Neural cell (in vitro differentiated cells): Measurements from ENCODE around the gene CFAP99. TPM values are rescaled to one million over a fixed set of nuclear protein-coding genes. Genes with fewer than 3 reads are reported as not detected.

Source experiments
- H2AFZ ChIP-seq: fragments of 200-600, 300-800 bp; sonication (generic), shearing (Covaris generic); 2 replicates; pipeline ENCODE4 v1.6.0; 2014; ENCODE audit warnings: low read depth, mild to moderate bottlenecking, antibody characterized with exemption, low read length, moderate library complexity
- H3F3A ChIP-seq: fragments of 200-600 bp; shearing (Covaris generic); 2 replicates; pipeline ENCODE4 v1.6.1; 2016; ENCODE audit warnings: mild to moderate bottlenecking, moderate library complexity, mixed read lengths, antibody characterized with exemption, low read length; ENCODE audit not compliant: insufficient read depth, poor library complexity, severe bottlenecking
- H3K27ac ChIP-seq: fragments of 200-600, 300-800 bp; sonication (generic), shearing (Covaris generic); 2 replicates; pipeline ENCODE4 v1.5.1; 2014; ENCODE audit warnings: mild to moderate bottlenecking, low read length, moderate library complexity
- H3K27me3 ChIP-seq: fragments of 300-800, 200-600 bp; sonication (generic), shearing (Covaris generic); 2 replicates; pipeline ENCODE4 v1.6.0; 2014; ENCODE audit warnings: mild to moderate bottlenecking, low read depth, low read length, moderate library complexity; ENCODE audit not compliant: insufficient read depth
- H3K36me3 ChIP-seq: fragments of 300-800, 200-600 bp; sonication (generic), shearing (Covaris generic); 2 replicates; pipeline ENCODE4 v1.5.1; 2014; ENCODE audit warnings: mild to moderate bottlenecking, antibody characterized with exemption, low read length, moderate library complexity; ENCODE audit not compliant: insufficient read depth
- H3K4me2 ChIP-seq: fragments of 300-800, 200-600 bp; sonication (generic), shearing (Covaris generic); 2 replicates; pipeline ENCODE4 v1.6.0; 2014; ENCODE audit warnings: mild to moderate bottlenecking, low read length
- H3K4me3 ChIP-seq: fragments of 300-800, 200-600 bp; sonication (generic), shearing (Covaris generic); 2 replicates; pipeline ENCODE4 v1.5.1; 2014; ENCODE audit warnings: mild to moderate bottlenecking, low read length, moderate library complexity
- H3K79me2 ChIP-seq: fragments of 200-600 bp; shearing (Covaris generic); replicated peaks from 2 replicates; pipeline ENCODE4 v1.6.0; 2014; ENCODE audit warnings: mild to moderate bottlenecking, low read length, moderate library complexity; ENCODE audit not compliant: insufficient read depth
- H3K9ac ChIP-seq: fragments of 300-800, 200-600 bp; sonication (generic), shearing (Covaris generic); 2 replicates; pipeline ENCODE4 v1.6.1; 2016; ENCODE audit warnings: mild to moderate bottlenecking, low read length, mixed read lengths
- H3K9me2 ChIP-seq: fragments of 200-600 bp; shearing (Covaris generic); 2 replicates; pipeline ENCODE4 v1.6.1; 2016; ENCODE audit warnings: mild to moderate bottlenecking, low read length, mixed read lengths; ENCODE audit not compliant: insufficient read depth
- H3K9me3 ChIP-seq: fragments of 200-600, 300-800 bp; sonication (generic), shearing (Covaris generic); 2 replicates; pipeline ENCODE4 v1.6.1; 2016; ENCODE audit warnings: mild to moderate bottlenecking, mixed run types, low read length, moderate library complexity, mixed read lengths
- H4K20me1 ChIP-seq: fragments of 200-600 bp; shearing (Covaris generic); 2 replicates; pipeline ENCODE4 v1.6.1; 2016; ENCODE audit warnings: mild to moderate bottlenecking, mixed run types; ENCODE audit not compliant: insufficient read depth
- EP300 ChIP-seq: fragments of 450-650 bp; conservative IDR thresholded peaks from 2 replicates; pipeline ENCODE4 v1.6.1; 2014; ENCODE audit warnings: antibody characterized with exemption, mild to moderate bottlenecking, moderate library complexity; ENCODE audit not compliant: poor library complexity, severe bottlenecking
- EZH2 ChIP-seq: fragments of 200-600, 300-800 bp; shearing (Covaris generic), sonication (generic); IDR thresholded peaks from 2 replicates; pipeline ENCODE4 v1.6.1; 2014; ENCODE audit warnings: antibody characterized with exemption, low read length, borderline replicate concordance, mild to moderate bottlenecking; ENCODE audit not compliant: insufficient read depth, poor library complexity, severe bottlenecking
- MXI1 ChIP-seq: fragments of 450-650 bp; conservative IDR thresholded peaks from 2 replicates; pipeline ENCODE4 v1.6.1; 2014; ENCODE audit warnings: antibody characterized with exemption, mild to moderate bottlenecking; ENCODE audit not compliant: poor library complexity, severe bottlenecking
- POLR2AphosphoS5 ChIP-seq: IDR thresholded peaks from 2 replicates; pipeline ENCODE4 v1.6.1; 2012
- RAD21 ChIP-seq: fragments of 450-650 bp; conservative IDR thresholded peaks from 2 replicates; pipeline ENCODE4 v1.6.1; 2014; ENCODE audit warnings: antibody characterized with exemption, mild to moderate bottlenecking, moderate library complexity
- SMC3 ChIP-seq: fragments of 450-650 bp; conservative IDR thresholded peaks from 2 replicates; pipeline ENCODE4 v1.6.1; 2014; ENCODE audit warnings: antibody characterized with exemption, mild to moderate bottlenecking, moderate library complexity; ENCODE audit not compliant: poor library complexity
- TAF1 ChIP-seq: IDR thresholded peaks from 2 replicates; pipeline ENCODE4 v1.6.1; 2012; ENCODE audit warnings: low read depth
- polyA plus RNA-seq: library from polyadenylated mRNA; depleted of rRNA; stranded (reverse); fragments of >200 nt; gene quantifications from 2 replicates; pipeline ENCODE4 v1.2.3, GENCODE V29; 2014
- TF ChIP-seq, protein P1 (sequence below): IDR thresholded peaks from 2 replicates; pipeline ENCODE4 v1.6.1; 2012; ENCODE audit warnings: borderline replicate concordance
- TF ChIP-seq, protein P2 (sequence below): fragments of 450-650 bp; IDR thresholded peaks from 2 replicates; pipeline ENCODE4 v1.5.1; 2014; ENCODE audit warnings: antibody characterized with exemption, mild to moderate bottlenecking, moderate library complexity; ENCODE audit not compliant: poor library complexity, severe bottlenecking

Gene CFAP99
- polyA plus RNA-seq, 1 donor from 2014 or later, result not detected

DNA sequence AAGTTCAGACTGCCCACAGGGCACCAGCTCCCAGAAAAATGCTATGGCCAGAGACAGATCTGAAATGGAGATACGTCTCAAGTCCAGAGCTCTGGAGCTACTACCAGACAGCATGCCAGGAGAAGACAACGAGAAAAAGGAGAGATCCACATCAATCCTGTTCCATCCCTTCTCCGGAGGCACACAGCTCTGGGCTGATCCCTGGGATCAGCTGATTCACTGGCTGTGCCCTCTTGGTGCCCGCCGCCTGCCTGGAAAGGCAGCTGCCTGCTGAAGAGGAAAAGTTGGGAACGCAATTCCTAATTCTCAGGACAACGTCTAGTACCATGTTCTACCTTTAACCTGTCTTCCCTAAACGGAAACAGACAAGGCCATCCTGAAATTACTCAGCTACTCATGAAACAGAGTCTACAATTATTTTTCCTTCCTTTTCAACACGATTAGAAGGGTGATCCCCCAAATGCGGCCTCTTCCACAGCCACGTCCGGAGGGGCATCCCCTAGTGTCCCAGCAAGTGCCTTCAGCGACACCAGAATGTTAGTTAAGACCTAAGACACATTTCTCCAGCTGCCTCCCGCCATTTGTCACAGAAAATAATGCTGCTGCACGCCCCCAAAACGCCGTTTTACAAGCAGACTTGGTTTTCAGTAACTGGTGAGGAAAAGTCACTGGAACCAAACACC is 2.7 kb upstream of the CFAP99 start:
- Histone ChIP-seq H3K9me3 (no peaks in the 10 kb centered on the region), H3K4me3 (peak overlapping the region; percentile 68), H3K79me2 (no peaks in the 10 kb centered on the region), H3K27ac (no peak overlapping the region), H3K36me3 (no peaks in the 10 kb centered on the region), H2AFZ (no peak overlapping the region), H3K27me3 (peaks cover 87% of the 10 kb centered on the region), H3K9me2 (no peaks in the 10 kb centered on the region), H4K20me1 (no peaks in the 10 kb centered on the region), H3K4me2 (no peak overlapping the region), H3F3A (no peaks in the 10 kb centered on the region), H3K9ac (no peak overlapping the region)
- TF ChIP-seq SMC3, result no peak
- TF ChIP-seq, protein P1, sequence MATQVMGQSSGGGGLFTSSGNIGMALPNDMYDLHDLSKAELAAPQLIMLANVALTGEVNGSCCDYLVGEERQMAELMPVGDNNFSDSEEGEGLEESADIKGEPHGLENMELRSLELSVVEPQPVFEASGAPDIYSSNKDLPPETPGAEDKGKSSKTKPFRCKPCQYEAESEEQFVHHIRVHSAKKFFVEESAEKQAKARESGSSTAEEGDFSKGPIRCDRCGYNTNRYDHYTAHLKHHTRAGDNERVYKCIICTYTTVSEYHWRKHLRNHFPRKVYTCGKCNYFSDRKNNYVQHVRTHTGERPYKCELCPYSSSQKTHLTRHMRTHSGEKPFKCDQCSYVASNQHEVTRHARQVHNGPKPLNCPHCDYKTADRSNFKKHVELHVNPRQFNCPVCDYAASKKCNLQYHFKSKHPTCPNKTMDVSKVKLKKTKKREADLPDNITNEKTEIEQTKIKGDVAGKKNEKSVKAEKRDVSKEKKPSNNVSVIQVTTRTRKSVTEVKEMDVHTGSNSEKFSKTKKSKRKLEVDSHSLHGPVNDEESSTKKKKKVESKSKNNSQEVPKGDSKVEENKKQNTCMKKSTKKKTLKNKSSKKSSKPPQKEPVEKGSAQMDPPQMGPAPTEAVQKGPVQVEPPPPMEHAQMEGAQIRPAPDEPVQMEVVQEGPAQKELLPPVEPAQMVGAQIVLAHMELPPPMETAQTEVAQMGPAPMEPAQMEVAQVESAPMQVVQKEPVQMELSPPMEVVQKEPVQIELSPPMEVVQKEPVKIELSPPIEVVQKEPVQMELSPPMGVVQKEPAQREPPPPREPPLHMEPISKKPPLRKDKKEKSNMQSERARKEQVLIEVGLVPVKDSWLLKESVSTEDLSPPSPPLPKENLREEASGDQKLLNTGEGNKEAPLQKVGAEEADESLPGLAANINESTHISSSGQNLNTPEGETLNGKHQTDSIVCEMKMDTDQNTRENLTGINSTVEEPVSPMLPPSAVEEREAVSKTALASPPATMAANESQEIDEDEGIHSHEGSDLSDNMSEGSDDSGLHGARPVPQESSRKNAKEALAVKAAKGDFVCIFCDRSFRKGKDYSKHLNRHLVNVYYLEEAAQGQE, result no peak
- TF ChIP-seq, protein P2, sequence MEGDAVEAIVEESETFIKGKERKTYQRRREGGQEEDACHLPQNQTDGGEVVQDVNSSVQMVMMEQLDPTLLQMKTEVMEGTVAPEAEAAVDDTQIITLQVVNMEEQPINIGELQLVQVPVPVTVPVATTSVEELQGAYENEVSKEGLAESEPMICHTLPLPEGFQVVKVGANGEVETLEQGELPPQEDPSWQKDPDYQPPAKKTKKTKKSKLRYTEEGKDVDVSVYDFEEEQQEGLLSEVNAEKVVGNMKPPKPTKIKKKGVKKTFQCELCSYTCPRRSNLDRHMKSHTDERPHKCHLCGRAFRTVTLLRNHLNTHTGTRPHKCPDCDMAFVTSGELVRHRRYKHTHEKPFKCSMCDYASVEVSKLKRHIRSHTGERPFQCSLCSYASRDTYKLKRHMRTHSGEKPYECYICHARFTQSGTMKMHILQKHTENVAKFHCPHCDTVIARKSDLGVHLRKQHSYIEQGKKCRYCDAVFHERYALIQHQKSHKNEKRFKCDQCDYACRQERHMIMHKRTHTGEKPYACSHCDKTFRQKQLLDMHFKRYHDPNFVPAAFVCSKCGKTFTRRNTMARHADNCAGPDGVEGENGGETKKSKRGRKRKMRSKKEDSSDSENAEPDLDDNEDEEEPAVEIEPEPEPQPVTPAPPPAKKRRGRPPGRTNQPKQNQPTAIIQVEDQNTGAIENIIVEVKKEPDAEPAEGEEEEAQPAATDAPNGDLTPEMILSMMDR, result no peak
- no peak for TF ChIP-seq TAF1
- no peak for TF ChIP-seq EZH2
- TF ChIP-seq MXI1, result no peak
- TF ChIP-seq EP300, result no peak
- no peak for TF ChIP-seq POLR2AphosphoS5
- TF ChIP-seq RAD21, result no peak

DNA sequence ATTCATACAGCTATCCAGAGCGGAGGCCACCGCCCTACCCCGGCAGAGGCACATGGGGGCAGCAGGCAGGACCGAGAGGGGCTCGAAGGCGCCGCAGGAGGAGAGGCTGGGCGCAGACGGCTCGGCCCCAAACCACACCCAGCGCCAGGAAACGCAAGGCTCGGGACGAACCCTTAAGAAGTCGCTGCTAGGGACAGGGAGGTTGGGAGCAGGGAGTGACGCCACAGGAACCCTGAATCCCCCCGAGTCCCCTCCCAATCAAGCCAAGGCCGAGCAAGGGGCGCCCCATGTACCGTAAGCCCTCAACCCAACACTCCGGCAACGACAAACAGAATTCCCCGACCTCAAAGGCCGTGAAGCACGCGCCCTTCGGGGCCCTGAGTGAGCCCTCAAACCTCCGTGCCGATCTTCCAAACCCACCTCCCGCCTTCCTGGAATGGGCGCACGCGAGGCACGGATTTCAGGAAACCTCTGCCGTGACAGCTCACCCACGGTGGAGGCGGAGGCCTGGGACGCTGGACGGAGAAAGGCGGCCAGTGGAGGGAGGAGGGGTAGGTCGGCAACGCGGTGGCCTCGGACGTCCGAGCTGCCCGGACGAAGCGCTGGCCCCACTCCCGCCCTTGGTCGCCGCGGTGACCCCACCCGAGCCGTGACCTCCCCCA is 2.1 kb upstream of the CFAP99 start:
- Histone ChIP-seq H3K4me2 (no peak overlapping the region), H3K27me3 (peaks cover 86% of the 10 kb centered on the region), H4K20me1 (no peaks in the 10 kb centered on the region), H3K9ac (peak overlapping the region; percentile 50), H2AFZ (no peak overlapping the region), H3K36me3 (no peaks in the 10 kb centered on the region), H3K9me3 (no peaks in the 10 kb centered on the region), H3K27ac (no peak overlapping the region), H3F3A (no peaks in the 10 kb centered on the region), H3K79me2 (no peaks in the 10 kb centered on the region), H3K9me2 (no peaks in the 10 kb centered on the region), H3K4me3 (peak overlapping the region; percentile 68)
- TF ChIP-seq, protein P2, result no peak
- TF ChIP-seq SMC3, result no peak
- no peak for TF ChIP-seq RAD21
- TF ChIP-seq EZH2, result no peak
- no peak for TF ChIP-seq POLR2AphosphoS5
- TF ChIP-seq, protein P1, result no peak
